ENCODE data around the gene RPS6KA2. TPM values are rescaled to one million over a fixed set of nuclear protein-coding genes. Genes with fewer than 3 reads are reported as not detected.

Gene RPS6KA2
- total and polyA plus RNA-seq, 2 donors (not counting 3 experiments of a cell fraction or from before 2014, with no cell fraction given): 54.5 to 75.8 TPM

GRCh38 chr6:166672146-166672545 lies 45.1 kb upstream of the RPS6KA2 start:
- H3K9me3 ChIP-seq (replicated peaks; ENCODE audit: control insufficient read depth, insufficient read depth, low read length): no peaks in the 10 kb centered on the region
- BruUV-seq (replicated peaks): no TSS peak
- ChIA-PET CTCF (no interaction called here), POLR2A (no interaction called here)
- no peak for TF ChIP-seq FOS (IDR thresholded peaks at IDR 0.05; ENCODE audit: borderline replicate concordance, insufficient read depth, low read length)
- no peak for TF ChIP-seq CTCF (IDR thresholded peaks at IDR 0.05; ENCODE audit: extremely low read depth in 1 of 2, insufficient read depth in 1 of 2, low read depth in 1 of 2, low read length in 2 of 2)
- no peak for TF ChIP-seq MAX (IDR thresholded peaks at IDR 0.05; ENCODE audit: insufficient read depth, insufficient read length)
- no peak for TF ChIP-seq POLR2A (IDR thresholded peaks at IDR 0.05; ENCODE audit: low read depth, low read length)
- TF ChIP-seq EZH2 (IDR thresholded peaks at IDR 0.05; ENCODE audit: borderline replicate concordance, low read depth, low read length, severe bottlenecking): no peak
- TF ChIP-seq POLR2AphosphoS5 (IDR thresholded peaks at IDR 0.05; ENCODE audit: insufficient read depth, low read depth, low read length): no peak
- TF ChIP-seq JUN (IDR thresholded peaks at IDR 0.05; ENCODE audit: borderline replicate concordance, insufficient read depth, insufficient read length, low read depth): no peak
- no peak for TF ChIP-seq GATA2 (IDR thresholded peaks at IDR 0.05; ENCODE audit: insufficient read depth, insufficient read length, low read depth, low read length)
- TF ChIP-seq MYC (IDR thresholded peaks at IDR 0.05; ENCODE audit: low read depth, low read length): no peak
- dilution Hi-C loops (cut with MboI; ENCODE audit: extremely low pct_ligation_motif_present, low sequenced_read_pairs): no loop called here
- no peak overlapping the region for H2AFZ ChIP-seq (ENCODE audit: low read depth, low read length)
- DNase-seq (ENCODE audit: low read depth, low spot score) (no peak), FAIRE-seq (no peak)
- intact Hi-C loops (cut with micrococcal nuclease): no loop called here
- no peak overlapping the region for H3K4me2 ChIP-seq (ENCODE audit: insufficient read depth, low read length)
- H4K20me1 ChIP-seq (replicated peaks; ENCODE audit: control insufficient read depth, extremely low read depth, insufficient read depth, low read length): no peaks in the 10 kb centered on the region
- no peaks in the 10 kb centered on the region for H3K36me3 ChIP-seq (ENCODE audit: control insufficient read depth in 2 of 2, extremely low read depth in 1 of 2, insufficient read depth in 2 of 2, low read length in 2 of 2)
- H3K4me1 ChIP-seq (ENCODE audit: control insufficient read depth, extremely low read depth, insufficient read depth, low read length): no peaks in the 10 kb centered on the region
- H3K4me3 ChIP-seq (replicated peaks in 1 of 3; ENCODE audit: insufficient read depth in 1 of 3, low read depth in 1 of 3, low read length in 3 of 3): no peak overlapping the region
- no peak overlapping the region for H3K27ac ChIP-seq (ENCODE audit: insufficient read depth, low read depth, low read length)
- H3K9ac ChIP-seq (replicated peaks; ENCODE audit: extremely low read depth, insufficient read depth, low read length): no peak overlapping the region
- H3K79me2 ChIP-seq (ENCODE audit: control insufficient read depth, insufficient read depth, low read length): no peaks in the 10 kb centered on the region
- no peaks in the 10 kb centered on the region for H3K9me1 ChIP-seq (replicated peaks; ENCODE audit: control insufficient read depth, extremely low read depth, insufficient read depth, low read length)
- peaks cover 1 to 7% of the 10 kb centered on the region in 2 experiments for H3K27me3 ChIP-seq (ENCODE audit: control insufficient read depth in 2 of 2, insufficient read depth in 2 of 2, low read length in 2 of 2)

Measured in endothelial cell of umbilical vein (primary cell).